NCI-H748 (cell line): ENCODE data around the gene PDCD4.

ENCODE experiments used
- DNase-seq: peaks from one replicate; lab custom pipeline; 2025; ENCODE audit not compliant: unreplicated experiment; lab: John Stamatoyannopoulos, UW

PDCD4 gene

DNA sequence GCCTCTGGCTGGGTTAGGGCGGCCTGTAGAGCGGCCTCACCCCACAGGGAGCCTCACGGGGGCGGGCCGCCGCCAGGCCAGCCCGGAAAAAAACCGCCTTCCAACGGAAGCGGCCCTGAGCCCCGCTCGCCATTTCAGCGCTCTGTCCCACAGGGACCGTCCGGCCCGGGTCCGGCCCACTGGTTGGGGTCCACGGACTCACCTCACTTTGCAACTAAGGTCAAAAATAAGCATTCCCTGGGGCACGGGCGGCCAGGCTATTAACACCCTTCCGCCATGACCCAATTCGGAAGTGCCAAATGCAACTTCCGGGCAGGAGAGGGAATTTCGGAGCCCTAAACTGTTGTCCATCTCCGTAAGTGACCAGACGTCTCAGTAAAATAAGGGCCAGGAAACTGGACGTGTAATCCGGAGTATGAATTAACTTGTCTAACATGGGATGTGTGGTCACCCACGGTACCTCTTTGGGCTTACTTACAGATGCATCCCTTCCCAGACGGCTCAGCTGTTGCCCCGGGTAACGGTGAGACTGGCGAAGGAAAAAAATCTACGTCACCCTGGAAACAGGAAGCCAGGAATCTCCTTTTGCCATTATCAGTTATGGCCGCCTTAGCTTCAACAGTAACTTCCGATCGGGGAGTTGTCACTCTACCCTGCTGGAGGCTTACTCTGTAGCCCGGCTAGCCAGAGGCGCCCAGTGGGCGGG is 47.1 kb downstream of the PDCD4 start, which contains the start of gene BBIP1:
Gene BBIP1 (minus strand): TSS at position 538 of the 706 bp plus-strand sequence. CDS start 1,023 bp downstream, outside the sequence.
- peak; percentile 99 for DNase-seq

DNA sequence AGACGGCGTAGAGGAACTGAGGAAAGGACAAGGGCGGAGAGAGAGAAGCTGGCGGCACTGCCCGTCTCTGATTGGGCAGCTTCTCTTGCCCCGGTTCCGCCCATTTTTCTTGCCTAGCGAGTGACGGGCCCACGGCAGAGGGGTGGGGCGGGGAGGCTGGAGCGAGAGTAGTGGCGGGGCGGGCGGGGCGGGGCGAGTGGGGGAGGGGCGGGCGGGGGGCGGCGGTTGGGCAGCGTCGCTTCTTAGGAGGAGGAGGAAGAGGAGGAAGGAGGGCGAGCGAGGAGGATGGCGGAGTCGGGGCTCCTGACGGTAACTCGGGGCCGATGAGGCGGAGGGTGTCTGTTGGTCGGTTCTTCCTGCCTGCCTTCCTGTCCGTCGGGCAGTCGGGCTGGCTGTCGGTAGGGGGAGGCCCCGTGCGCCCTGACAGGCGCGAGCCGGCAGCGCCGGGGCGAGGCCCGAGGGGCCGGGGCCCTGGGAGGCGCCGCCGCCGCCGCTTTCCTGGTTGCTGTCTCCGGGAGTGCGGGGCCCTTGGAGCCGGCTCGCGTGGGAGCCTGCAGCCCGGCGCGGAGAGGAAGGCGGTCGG is 47.7 kb downstream of the PDCD4 start, which contains the start of gene SHOC2:
Gene SHOC2 (plus strand): TSS at position 256 of the 583 bp plus-strand sequence. CDS start 44,755 bp downstream, outside the sequence.
- DNase-seq = peak; percentile 83

DNA sequence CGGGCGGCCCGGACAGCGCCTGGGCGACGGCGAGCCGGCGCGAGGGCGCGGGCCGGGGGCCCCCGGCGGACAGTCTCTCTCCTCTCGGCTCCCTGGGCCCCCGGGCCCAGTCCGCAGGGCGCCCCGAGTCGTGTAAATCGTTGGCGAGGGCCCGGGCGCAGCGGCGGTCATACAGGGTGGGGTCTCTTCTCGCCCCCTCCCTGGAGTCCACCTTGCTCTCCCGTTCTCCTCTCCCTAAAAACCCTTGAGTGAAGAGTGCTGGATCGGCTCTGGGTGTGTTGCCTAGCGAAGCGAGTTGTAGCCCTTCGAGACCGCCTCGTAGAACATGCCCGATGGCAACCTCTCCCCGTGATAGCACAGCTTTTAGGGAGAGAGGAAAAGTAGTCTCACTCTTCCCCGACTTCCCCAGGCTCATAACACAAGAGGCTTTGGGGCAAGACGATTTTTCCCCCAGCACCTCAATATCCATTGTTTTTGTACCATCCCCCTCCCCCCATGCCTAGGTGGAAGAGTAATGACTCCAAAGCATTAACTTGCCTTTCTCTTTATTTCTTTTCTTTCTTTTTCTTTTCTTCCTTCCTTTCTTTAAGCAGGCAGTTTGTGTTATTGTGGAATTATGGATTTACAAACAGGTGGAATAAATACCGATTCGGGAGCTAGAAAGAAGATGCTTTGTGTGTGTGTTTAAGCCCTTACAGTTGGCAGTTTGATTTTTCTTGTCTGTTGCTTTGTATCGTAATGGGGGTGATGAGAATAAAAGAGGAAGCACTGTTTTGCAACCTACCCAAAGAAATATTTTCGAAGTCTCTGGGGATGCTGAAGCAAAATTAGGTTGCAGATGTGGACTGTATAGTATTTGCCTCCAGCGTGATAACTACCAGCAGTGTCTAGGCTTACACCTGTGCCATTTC is 48.5 kb downstream of the PDCD4 start:
- DNase-seq = peak; percentile 53

DNA sequence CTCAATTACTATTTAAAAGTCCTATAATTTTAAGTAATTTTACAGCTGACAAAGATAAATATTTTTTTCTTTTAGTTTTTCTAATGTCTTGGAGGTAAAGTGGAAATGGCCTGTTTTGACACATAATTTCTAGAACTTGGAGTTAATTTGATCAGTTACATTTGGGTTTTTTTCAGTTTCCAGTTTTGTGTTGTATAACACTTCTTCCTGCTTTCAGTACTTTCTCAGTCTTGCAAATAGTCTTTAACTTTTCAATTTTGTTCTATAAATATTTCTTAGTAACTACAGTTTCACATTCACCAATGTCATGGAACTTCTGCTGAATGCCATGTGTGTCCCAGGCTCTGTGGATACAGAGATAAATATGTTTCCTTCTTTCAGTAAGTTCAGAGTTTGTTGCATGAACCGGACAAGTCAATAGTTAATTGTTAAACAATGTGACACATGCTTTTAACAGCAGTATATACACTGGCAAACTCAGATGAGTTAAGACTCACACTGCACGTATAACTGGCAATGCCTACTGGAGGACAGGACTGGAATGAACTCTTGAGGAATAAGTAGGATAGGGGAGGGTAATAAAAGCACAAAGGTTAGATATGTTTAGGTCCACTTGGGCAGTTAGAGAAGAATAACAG is 52.2 kb downstream of the PDCD4 start:
- no peak for DNase-seq

DNA sequence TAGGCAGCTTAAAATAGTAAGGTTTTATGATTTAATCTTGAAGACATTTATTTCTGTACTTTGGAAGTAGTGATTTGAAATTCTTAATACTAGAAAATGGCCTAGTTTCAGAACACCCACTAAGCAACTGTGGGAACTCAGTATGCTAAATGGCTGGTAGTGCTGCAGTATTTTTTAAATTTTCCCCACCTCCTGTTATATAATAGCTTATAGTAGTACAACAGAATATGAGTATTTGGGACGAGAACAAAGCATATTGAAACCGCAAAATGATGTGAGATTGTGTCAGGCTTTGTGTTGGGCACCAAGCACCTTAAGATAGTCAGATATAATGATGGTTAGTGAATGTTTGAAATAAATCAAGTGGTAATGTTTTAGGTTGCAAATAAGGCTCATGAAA is 55.7 kb downstream of the PDCD4 start:
- DNase-seq = no peak

DNA sequence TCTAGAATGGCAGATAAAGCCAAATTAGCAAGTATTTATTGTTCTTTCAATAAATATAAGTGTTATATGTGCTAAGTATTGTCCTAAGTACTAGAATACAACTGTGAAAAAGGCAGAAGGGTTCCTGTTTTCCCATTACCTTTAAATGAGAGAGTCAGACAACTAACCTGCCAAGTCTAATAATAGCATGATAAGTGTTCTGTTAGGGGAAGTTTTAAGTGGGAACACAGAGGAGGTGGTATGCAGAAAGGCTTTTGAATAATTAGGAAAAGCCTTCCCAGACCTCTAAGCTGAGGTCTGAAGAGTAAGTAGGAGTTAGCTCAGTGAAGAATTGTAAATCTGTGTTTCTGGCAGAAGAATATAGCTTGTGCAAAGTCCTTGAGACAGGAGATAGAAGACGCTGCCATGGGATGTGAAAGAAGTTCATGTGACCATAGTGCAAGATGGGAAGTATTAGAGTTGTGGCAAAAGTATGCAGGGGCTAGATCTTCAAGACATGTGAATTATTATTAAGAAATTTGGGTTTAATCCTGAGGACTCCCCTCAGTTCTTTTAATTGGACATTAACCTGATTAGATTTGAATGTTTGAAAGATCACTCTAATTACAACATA is 60.1 kb downstream of the PDCD4 start:
- no peak for DNase-seq

DNA sequence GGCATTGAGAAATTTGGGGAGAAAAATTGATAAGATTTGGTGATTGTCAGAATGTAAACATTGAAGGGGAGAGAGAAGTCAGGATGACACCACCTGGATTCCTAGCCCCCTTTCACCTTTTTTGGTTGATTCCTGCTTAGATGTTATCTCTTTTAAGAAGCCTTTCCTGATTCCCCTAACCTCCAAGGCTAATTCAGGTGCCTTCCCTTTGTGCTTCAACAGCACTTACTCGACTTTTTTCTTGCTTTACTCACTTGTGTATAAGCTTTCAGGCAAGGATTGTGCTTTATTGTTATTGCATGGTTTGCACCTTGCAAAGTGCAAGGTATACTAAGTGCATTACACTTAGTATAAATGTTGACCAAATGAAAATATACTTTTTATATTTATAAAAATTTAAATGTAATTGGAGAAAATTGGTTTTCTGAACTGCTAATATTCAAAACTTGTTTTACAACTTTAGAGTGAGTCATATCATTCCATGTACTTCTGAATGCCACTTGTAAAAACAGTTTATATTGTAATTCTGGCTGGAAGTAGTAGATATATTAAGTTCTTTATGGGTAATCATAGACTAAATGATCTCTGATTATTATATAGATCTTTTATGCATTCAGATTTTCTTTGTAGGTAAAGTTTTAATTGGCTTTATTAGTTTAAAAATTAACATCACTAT is 60.9 kb downstream of the PDCD4 start:
- DNase-seq = no peak

DNA sequence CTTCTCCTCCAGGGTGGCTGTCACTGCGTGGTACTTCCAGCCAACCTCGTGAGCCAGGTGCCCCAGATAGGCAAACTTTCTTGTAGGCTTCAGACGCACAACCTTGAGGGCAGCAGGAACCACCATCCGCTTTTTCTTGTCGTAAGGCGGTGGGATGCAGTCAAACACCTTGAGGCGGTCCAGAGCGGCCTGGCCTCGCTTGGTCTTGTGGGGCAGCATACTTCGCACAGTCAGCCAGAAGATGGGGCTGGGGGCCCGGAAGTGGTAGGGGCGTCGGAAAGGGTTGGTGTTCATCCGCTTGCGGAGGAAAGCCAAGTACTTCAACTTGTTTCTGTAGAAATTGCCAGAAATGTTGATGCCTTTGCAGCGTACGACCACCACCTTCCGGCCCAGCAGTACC is 65.0 kb downstream of the PDCD4 start:
- no peak for DNase-seq

DNA sequence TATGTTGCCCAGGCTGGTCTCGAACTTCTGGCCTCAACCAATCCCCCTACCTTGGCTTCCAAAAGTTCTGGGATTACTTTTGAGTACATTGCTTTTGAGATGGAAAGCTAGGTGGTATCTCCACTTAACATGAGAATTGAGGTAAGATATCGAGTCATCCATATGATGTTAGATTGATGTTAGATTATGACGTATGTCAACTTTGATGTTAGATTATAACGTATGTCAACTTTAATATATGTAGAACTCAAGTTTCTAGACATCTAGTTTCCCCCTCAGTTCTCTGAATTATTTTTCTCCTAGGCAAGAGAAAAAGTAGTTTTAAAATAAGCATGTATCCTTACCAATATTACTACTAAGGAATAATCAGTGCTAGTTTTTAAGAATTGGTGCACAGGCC is 67.7 kb downstream of the PDCD4 start:
- DNase-seq = no peak

DNA sequence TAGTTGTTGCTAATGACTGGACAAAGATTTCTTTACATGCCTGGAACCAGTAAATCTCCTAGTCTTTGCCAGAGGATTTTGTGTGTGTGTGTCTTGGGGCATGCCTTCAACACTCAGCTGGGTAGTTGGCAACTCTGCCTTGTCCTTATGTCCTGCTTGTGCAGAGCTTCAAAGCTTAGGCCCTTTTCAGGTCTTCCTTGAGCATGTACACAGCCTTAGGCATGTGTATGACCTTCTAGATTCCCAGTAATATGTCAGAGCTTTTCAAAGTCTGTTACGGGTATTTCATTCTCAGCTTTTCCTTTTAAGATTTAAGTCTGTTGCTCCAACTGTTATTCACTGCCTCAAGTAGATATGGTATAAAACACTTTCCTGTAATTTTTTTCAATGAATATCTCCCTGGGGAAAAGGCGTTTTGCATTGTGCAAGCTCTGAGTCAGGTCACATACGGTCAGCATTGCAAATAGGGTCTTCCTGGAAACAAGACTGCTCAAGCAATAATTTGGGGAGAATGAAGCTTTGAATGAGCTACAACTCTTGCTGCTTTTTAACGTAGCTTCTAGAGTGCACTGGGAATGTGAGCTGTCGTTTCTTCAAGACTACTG is 73.2 kb downstream of the PDCD4 start:
- no peak for DNase-seq

DNA sequence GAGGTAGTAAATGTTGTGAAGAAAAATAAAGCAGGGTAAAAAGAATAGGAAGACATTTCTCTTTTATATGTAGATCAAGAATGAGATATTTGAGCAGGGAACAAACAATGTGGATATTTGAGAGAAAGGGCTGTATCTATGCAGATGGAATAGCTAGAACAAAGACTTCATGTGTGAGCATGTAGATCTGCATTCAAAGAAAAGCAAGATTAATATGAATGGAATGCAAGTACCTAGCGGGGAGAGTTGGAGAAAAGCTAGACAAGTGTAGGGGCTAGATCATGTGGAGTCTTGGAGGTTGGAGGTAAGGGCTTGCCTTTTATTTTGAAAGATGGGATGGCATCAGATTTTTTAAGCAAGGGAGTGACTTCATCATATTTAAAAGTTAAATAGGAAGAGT is 74.8 kb downstream of the PDCD4 start:
- no peak for DNase-seq

DNA sequence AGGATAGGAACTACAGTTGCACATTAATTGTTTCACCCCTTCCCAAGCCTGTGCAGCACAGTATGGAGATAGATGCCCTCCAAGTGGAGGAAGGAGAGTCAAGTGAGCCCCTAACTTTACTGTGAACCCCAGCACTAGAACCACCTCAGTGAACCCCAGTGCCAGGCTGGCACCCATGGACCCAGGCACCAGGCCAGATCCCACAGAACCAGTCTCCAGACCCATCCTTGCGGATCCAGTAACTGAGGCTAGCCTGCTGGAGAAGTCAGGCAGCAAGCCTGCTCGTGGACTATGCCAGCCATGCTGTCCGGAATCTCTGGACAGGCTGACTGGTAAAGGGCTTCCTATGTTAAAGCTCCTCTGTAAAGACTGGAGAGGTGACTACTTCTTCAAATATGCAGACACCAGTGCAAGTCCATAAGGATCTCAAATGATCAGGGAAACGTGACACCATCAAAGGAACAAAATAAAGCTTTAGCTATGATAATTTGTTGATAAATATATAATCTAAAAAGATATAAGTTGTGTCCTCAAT is 75.4 kb downstream of the PDCD4 start:
- DNase-seq = no peak
